Liver (tissue), 9 donors: ENCODE results near the gene RFC2. TPM values are rescaled to one million over a fixed set of nuclear protein-coding genes. Genes with fewer than 3 reads are reported as not detected.
A peak's percentile ranks its signal among the peaks of the same experiment; 100 is the strongest.

Experiments
- DNase-seq: peaks from one replicate; pipeline ENCODE4 v3.0.0-alpha.2; 2017; ENCODE audit warnings: low spot score
- H3K27ac ChIP-seq, 2 donors: one replicate each; pipeline ENCODE4 v1.7.0; 2013; ENCODE audit warnings: inconsistent platforms in 2 of 2, low read length in 2 of 2, control low read depth in 1 of 2, low read depth in 1 of 2, mild to moderate bottlenecking in 1 of 2
- H3K27me3 ChIP-seq, 4 donors: one replicate each; pipeline versions ENCODE4 v1.6.1 to v1.7.0; 2013; ENCODE audit warnings: low read length in 3 of 4, inconsistent platforms in 1 of 4, mild to moderate bottlenecking in 1 of 4, moderate library complexity in 1 of 4; ENCODE audit not compliant: control insufficient read depth in 4 of 4, insufficient read depth in 4 of 4
- H3K36me3 ChIP-seq, 4 donors: one replicate each; pipeline versions ENCODE4 v1.6.1 to v1.7.0; 2013; ENCODE audit warnings: low read length in 3 of 4, mild to moderate bottlenecking in 3 of 4, low read depth in 1 of 4, moderate library complexity in 1 of 4; ENCODE audit not compliant: control insufficient read depth in 4 of 4, insufficient read depth in 3 of 4
- H3K4me1 ChIP-seq, 4 donors: one replicate each; pipeline versions ENCODE4 v1.6.1 to v1.7.0; 2013; ENCODE audit warnings: low read length in 3 of 4, mild to moderate bottlenecking in 3 of 4, moderate library complexity in 1 of 4; ENCODE audit not compliant: control insufficient read depth in 4 of 4, insufficient read depth in 4 of 4
- H3K4me3 ChIP-seq, 3 donors: one replicate each; pipeline versions ENCODE4 v1.6.1 to v1.7.0; 2013; ENCODE audit warnings: low read length in 3 of 3, control low read depth in 1 of 3, low read depth in 1 of 3, mild to moderate bottlenecking in 1 of 3
- H3K9ac ChIP-seq, 2 donors: one replicate each; pipeline ENCODE4 v1.7.0; 2013; ENCODE audit warnings: low read length in 2 of 2, mild to moderate bottlenecking in 2 of 2, moderate library complexity in 2 of 2, control low read depth in 1 of 2, low read depth in 1 of 2
- H3K9me3 ChIP-seq, 4 donors: one replicate each; pipeline versions ENCODE4 v1.6.1 to v1.7.0; 2013; ENCODE audit warnings: low read length in 3 of 4; ENCODE audit not compliant: control insufficient read depth in 4 of 4
- ATF3 ChIP-seq: IDR thresholded peaks from 2 replicates; pipeline ENCODE4 v1.6.1; 2016; ENCODE audit warnings: antibody characterized with exemption
- EGR1 ChIP-seq, 2 donors: IDR thresholded peaks; 2 replicates each; pipeline ENCODE4 v1.6.1; 2016 to 2018; ENCODE audit warnings: antibody characterized with exemption in 2 of 2, low read depth in 2 of 2
- FOXA1 ChIP-seq: IDR thresholded peaks from 2 replicates; pipeline ENCODE4 v1.6.1; 2016; ENCODE audit warnings: antibody characterized with exemption
- FOXA2 ChIP-seq: IDR thresholded peaks from 2 replicates; pipeline ENCODE4 v1.6.1; 2016; ENCODE audit warnings: antibody characterized with exemption
- GABPA ChIP-seq, 2 donors: IDR thresholded peaks in 1 of 2; conservative IDR thresholded peaks in 1 of 2; 2 replicates each; pipeline ENCODE4 v1.6.1; 2016; ENCODE audit warnings: antibody characterized with exemption in 2 of 2, mild to moderate bottlenecking in 1 of 2, moderate library complexity in 1 of 2
- JUND ChIP-seq, 2 donors: IDR thresholded peaks; 2 replicates each; pipeline ENCODE4 v1.6.1; 2016; ENCODE audit warnings: antibody characterized with exemption in 2 of 2
- RXRA ChIP-seq, 2 donors: IDR thresholded peaks; 2 replicates each; pipeline ENCODE4 v1.6.1; 2017 to 2018; ENCODE audit warnings: antibody characterized with exemption in 2 of 2, mild to moderate bottlenecking in 1 of 2
- SP1 ChIP-seq: IDR thresholded peaks from 2 replicates; pipeline ENCODE4 v1.6.1; 2018; ENCODE audit warnings: antibody characterized with exemption, mild to moderate bottlenecking
- YY1 ChIP-seq: IDR thresholded peaks from 2 replicates; pipeline ENCODE4 v1.6.1; 2016; ENCODE audit warnings: antibody characterized with exemption, mild to moderate bottlenecking
- WGBS: extraction: QIAGEN DNeasy Blood & Tissue Kit; methylation state at CpG from one replicate; pipeline ENCODE4 v1.1.7; 2013; 5-methylcytosine and 5-hydroxymethylcytosine counted together
- polyA plus RNA-seq, 2 donors: library from polyadenylated mRNA; stranded (reverse) in 1 of 2; unstranded in 1 of 2; fragments of 200-250 nt in 1 of 2; fragments of >200 nt in 1 of 2; fragmentation: Nextera tagmentation in 1 of 2; extraction: Ambion mirVana in 1 of 2; gene quantifications; one replicate each; pipeline versions ENCODE4 v1.2.1 to v1.2.3, GENCODE V29; 2013 to 2015
- total RNA-seq, 2 donors: library from RNA; depleted of rRNA; stranded (reverse); fragments of >200 nt; gene quantifications; one replicate each; pipeline ENCODE4 v1.2.3, GENCODE V29; 2014
- TF ChIP-seq, protein P1 (sequence below): IDR thresholded peaks from 2 replicates; pipeline ENCODE4 v1.6.1; 2016; ENCODE audit warnings: antibody characterized with exemption
- TF ChIP-seq, protein P2 (sequence below): fragments of 150-350 bp; IDR thresholded peaks from 2 replicates; pipeline ENCODE4 v1.5.1; 2017; ENCODE audit warnings: improper control_type of control experiment, low read depth, low read length; ENCODE audit not compliant: missing input control
- TF ChIP-seq, protein P3 (sequence below): IDR thresholded peaks from 2 replicates; pipeline ENCODE4 v1.6.1; 2016; ENCODE audit warnings: antibody characterized with exemption
- donor health status: healthy.
- donor health status: healthy.
- donor health status: healthy.
- donor health status: healthy.
- donor health status: healthy.

The RFC2 gene
- total and polyA plus RNA-seq, 4 donors = 12.8 to 23.8 (median 14.8) TPM

- peaks cover 0 to 13% (median 7%) of the 10 kb centered on the region in 4 donors for H3K36me3 ChIP-seq
- peaks cover 16 to 60% (median 39%) of the 10 kb centered on the region in 4 donors for H3K4me1 ChIP-seq
- WGBS = 71% methylated on average over 7 of the region's 7 CpGs
- no peak for DNase-seq
- H3K4me3 ChIP-seq = no peak overlapping the region
- no peak overlapping the region for H3K9ac ChIP-seq
- H3K9me3 ChIP-seq = no peaks in the 10 kb centered on the region
- no peaks in the 10 kb centered on the region for H3K27me3 ChIP-seq
- TF ChIP-seq YY1 (no peak), ATF3 (no peak), JUND (IDR thresholded peaks at IDR 0.05) (no peak), FOXA1 (no peak)
- TF ChIP-seq, protein P1, sequence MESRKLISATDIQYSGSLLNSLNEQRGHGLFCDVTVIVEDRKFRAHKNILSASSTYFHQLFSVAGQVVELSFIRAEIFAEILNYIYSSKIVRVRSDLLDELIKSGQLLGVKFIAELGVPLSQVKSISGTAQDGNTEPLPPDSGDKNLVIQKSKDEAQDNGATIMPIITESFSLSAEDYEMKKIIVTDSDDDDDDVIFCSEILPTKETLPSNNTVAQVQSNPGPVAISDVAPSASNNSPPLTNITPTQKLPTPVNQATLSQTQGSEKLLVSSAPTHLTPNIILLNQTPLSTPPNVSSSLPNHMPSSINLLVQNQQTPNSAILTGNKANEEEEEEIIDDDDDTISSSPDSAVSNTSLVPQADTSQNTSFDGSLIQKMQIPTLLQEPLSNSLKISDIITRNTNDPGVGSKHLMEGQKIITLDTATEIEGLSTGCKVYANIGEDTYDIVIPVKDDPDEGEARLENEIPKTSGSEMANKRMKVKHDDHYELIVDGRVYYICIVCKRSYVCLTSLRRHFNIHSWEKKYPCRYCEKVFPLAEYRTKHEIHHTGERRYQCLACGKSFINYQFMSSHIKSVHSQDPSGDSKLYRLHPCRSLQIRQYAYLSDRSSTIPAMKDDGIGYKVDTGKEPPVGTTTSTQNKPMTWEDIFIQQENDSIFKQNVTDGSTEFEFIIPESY = no peak
- TF ChIP-seq, protein P2, sequence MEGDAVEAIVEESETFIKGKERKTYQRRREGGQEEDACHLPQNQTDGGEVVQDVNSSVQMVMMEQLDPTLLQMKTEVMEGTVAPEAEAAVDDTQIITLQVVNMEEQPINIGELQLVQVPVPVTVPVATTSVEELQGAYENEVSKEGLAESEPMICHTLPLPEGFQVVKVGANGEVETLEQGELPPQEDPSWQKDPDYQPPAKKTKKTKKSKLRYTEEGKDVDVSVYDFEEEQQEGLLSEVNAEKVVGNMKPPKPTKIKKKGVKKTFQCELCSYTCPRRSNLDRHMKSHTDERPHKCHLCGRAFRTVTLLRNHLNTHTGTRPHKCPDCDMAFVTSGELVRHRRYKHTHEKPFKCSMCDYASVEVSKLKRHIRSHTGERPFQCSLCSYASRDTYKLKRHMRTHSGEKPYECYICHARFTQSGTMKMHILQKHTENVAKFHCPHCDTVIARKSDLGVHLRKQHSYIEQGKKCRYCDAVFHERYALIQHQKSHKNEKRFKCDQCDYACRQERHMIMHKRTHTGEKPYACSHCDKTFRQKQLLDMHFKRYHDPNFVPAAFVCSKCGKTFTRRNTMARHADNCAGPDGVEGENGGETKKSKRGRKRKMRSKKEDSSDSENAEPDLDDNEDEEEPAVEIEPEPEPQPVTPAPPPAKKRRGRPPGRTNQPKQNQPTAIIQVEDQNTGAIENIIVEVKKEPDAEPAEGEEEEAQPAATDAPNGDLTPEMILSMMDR = no peak
- no peak overlapping the region for H3K27ac ChIP-seq
Measured at GRCh38 chr7:74183653-74184450, 70.3 kb downstream of the RFC2 start.

GRCh38 chr7:74183142-74183541 is 71.1 kb downstream of the RFC2 start:
- Histone ChIP-seq H3K9me3 (no peaks in the 10 kb centered on the region), H3K4me3 (no peak overlapping the region), H3K4me1 (peaks cover 16 to 62% (median 44%) of the 10 kb centered on the region in 4 donors), H3K27me3 (no peaks in the 10 kb centered on the region), H3K27ac (peak overlapping the region in 1 of 2 donors; percentile 29), H3K9ac (no peak overlapping the region), H3K36me3 (peaks cover 0 to 8% (median 5%) of the 10 kb centered on the region in 4 donors)
- TF ChIP-seq EGR1 (IDR thresholded peaks at IDR 0.05; ENCODE audit: low read depth in 2 of 2) (no peak), FOXA2 (no peak), SP1 (no peak), ATF3 (no peak), JUND (IDR thresholded peaks at IDR 0.05) (no peak), GABPA (IDR thresholded peaks at IDR 0.05 in 1 of 2, conservative IDR thresholded peaks at IDR 0.05 in 1 of 2) (no peak), RXRA (IDR thresholded peaks at IDR 0.05) (no peak)
- TF ChIP-seq, protein P2 = no peak
- TF ChIP-seq, protein P3, sequence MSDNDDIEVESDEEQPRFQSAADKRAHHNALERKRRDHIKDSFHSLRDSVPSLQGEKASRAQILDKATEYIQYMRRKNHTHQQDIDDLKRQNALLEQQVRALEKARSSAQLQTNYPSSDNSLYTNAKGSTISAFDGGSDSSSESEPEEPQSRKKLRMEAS = no peak
- TF ChIP-seq, protein P1 = no peak
- DNase-seq = no peak
- 32% methylated on average over 3 of the region's 3 CpGs for WGBS
